Keratinocyte (primary cell): Measurements from ENCODE around the gene ARHGAP6. TPM values are rescaled to one million over a fixed set of nuclear protein-coding genes. Genes with fewer than 3 reads are reported as not detected.

Experiments
- DNase-seq: peaks from one replicate; pipeline ENCODE4 v3.0.0-alpha.2; 2011; ENCODE audit warnings: low read depth, missing footprints, low spot score
- FAIRE-seq: peaks from 2 replicates; lab custom pipeline; 2011; peaks lifted over from hg19 to GRCh38; lab: Jason Lieb, UNC
- H2AFZ ChIP-seq: 2 replicates; pipeline ENCODE4 v1.6.0; 2012; ENCODE audit warnings: low read length, control low read depth, inconsistent platforms; ENCODE audit not compliant: control insufficient read depth
- H3K27ac ChIP-seq: 2 replicates; pipeline ENCODE4 v1.5.1; 2011; ENCODE audit warnings: low read length; ENCODE audit not compliant: control insufficient read depth, insufficient read depth
- H3K27me3 ChIP-seq: 3 replicates; pipeline ENCODE4 v1.6.0; 2011; ENCODE audit warnings: low read length; ENCODE audit not compliant: control insufficient read depth, insufficient read depth; ENCODE audit errors: extremely low read depth
- H3K36me3 ChIP-seq, 2 experiments: 2 replicates in 1 of 2; 3 replicates in 1 of 2; pipeline ENCODE4 v1.5.1; 2011; ENCODE audit warnings: low read length in 2 of 2, mild to moderate bottlenecking in 1 of 2; ENCODE audit not compliant: control insufficient read depth in 2 of 2, insufficient read depth in 2 of 2; ENCODE audit errors: extremely low read depth in 1 of 2
- H3K4me1 ChIP-seq: 3 replicates; pipeline ENCODE4 v1.5.1; 2011; ENCODE audit warnings: low read length; ENCODE audit not compliant: control insufficient read depth, insufficient read depth; ENCODE audit errors: extremely low read depth
- H3K4me2 ChIP-seq: 3 replicates; pipeline ENCODE4 v1.6.0; 2011; ENCODE audit warnings: low read depth, low read length; ENCODE audit not compliant: control insufficient read depth, insufficient read depth; ENCODE audit errors: extremely low read depth
- H3K4me3 ChIP-seq, 3 experiments: fragments of 200-600 bp in 1 of 3; sonication (generic) in 1 of 3; 2 replicates in 2 of 3; 3 replicates in 1 of 3; pipeline ENCODE4 v1.5.1; 2011 to 2016; ENCODE audit warnings: low read length in 3 of 3, mild to moderate bottlenecking in 3 of 3, control low read depth in 2 of 3, inconsistent platforms in 1 of 3, low read depth in 1 of 3, mixed read lengths in 1 of 3, mixed run types in 1 of 3, moderate library complexity in 1 of 3; ENCODE audit not compliant: control insufficient read depth in 2 of 3, insufficient read depth in 2 of 3; ENCODE audit errors: extremely low read depth in 1 of 3
- H3K79me2 ChIP-seq: 2 replicates; pipeline ENCODE4 v1.6.0; 2012; ENCODE audit warnings: low read length; ENCODE audit not compliant: control insufficient read depth, insufficient read depth
- H3K9ac ChIP-seq: 3 replicates; pipeline ENCODE4 v1.6.0; 2011; ENCODE audit warnings: low read length; ENCODE audit not compliant: control insufficient read depth, insufficient read depth; ENCODE audit errors: extremely low read depth
- H3K9me1 ChIP-seq: 3 replicates; pipeline ENCODE4 v1.6.0; 2011; ENCODE audit warnings: low read length; ENCODE audit not compliant: control insufficient read depth, insufficient read depth; ENCODE audit errors: extremely low read depth
- H3K9me3 ChIP-seq: 2 replicates; pipeline ENCODE4 v1.5.1; 2012; ENCODE audit warnings: low read depth, low read length; ENCODE audit not compliant: control insufficient read depth
- H4K20me1 ChIP-seq: 3 replicates; pipeline ENCODE4 v1.6.0; 2011; ENCODE audit warnings: low read length; ENCODE audit not compliant: control insufficient read depth, insufficient read depth; ENCODE audit errors: extremely low read depth
- EZH2 ChIP-seq: IDR thresholded peaks from one replicate; pipeline ENCODE4 v1.6.1; 2012; ENCODE audit warnings: inconsistent platforms, mild to moderate bottlenecking, low read length, moderate library complexity
- dilution Hi-C: fragments of 300-500 bp; cut with MboI; formaldehyde crosslinking; loops from one replicate; pipeline ENCODE4 v1.7.0; 2020; ENCODE audit warnings: low sequenced_read_pairs; ENCODE audit not compliant: extremely low pct_ligation_motif_present
- polyA plus RNA-seq, 5 experiments: library from polyadenylated mRNA; depleted of rRNA in 3 of 5; stranded (reverse) in 3 of 5; stranded (forward) in 1 of 5; unstranded in 1 of 5; fragments of >200 nt; gene quantifications; 1 replicate in 1 of 5; 2 replicates in 3 of 5; 3 replicates in 1 of 5; pipeline versions ENCODE4 v1.2.1 to v1.2.3, GENCODE V29; 2011 to 2012; ENCODE audit warnings: missing spikeins in 2 of 5, low read depth in 1 of 5, low replicate concordance in 1 of 5
- TF ChIP-seq, protein P1 (sequence below), 3 experiments: IDR thresholded peaks in 1 of 3; conservative IDR thresholded peaks in 1 of 3; optimal IDR thresholded peaks in 1 of 3; 2 replicates in 2 of 3; 3 replicates in 1 of 3; pipeline versions ENCODE3 to v1.5.1; 2011; ENCODE audit warnings: low read length in 3 of 3, mild to moderate bottlenecking in 3 of 3, moderate library complexity in 2 of 3, control low read depth in 1 of 3, inconsistent platforms in 1 of 3; ENCODE audit not compliant: insufficient read depth in 2 of 3; ENCODE audit errors: extremely low read depth in 1 of 3

The ARHGAP6 gene
- polyA plus RNA-seq, 1 donor (not counting 4 experiments of a cell fraction or from before 2014, with no cell fraction given): 0.01 TPM

- TF ChIP-seq, protein P1, sequence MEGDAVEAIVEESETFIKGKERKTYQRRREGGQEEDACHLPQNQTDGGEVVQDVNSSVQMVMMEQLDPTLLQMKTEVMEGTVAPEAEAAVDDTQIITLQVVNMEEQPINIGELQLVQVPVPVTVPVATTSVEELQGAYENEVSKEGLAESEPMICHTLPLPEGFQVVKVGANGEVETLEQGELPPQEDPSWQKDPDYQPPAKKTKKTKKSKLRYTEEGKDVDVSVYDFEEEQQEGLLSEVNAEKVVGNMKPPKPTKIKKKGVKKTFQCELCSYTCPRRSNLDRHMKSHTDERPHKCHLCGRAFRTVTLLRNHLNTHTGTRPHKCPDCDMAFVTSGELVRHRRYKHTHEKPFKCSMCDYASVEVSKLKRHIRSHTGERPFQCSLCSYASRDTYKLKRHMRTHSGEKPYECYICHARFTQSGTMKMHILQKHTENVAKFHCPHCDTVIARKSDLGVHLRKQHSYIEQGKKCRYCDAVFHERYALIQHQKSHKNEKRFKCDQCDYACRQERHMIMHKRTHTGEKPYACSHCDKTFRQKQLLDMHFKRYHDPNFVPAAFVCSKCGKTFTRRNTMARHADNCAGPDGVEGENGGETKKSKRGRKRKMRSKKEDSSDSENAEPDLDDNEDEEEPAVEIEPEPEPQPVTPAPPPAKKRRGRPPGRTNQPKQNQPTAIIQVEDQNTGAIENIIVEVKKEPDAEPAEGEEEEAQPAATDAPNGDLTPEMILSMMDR (optimal IDR thresholded peaks at IDR 0.05 in 1 of 3, IDR thresholded peaks at IDR 0.05 in 1 of 3, conservative IDR thresholded peaks at IDR 0.05 in 1 of 3; ENCODE audit: extremely low read depth in 1 of 3, insufficient read depth in 2 of 3, low read length in 3 of 3): no peak
- no peak for TF ChIP-seq EZH2
- DNase-seq (no peak), FAIRE-seq (no peak)
- dilution Hi-C loops: no loop called here
- Histone ChIP-seq H3K27ac (no peak overlapping the region), H3K79me2 (no peaks in the 10 kb centered on the region), H3K27me3 (no peaks in the 10 kb centered on the region), H3K9ac (no peak overlapping the region), H3K4me3 (no peak overlapping the region), H4K20me1 (no peaks in the 10 kb centered on the region), H3K9me1 (no peaks in the 10 kb centered on the region), H2AFZ (no peak overlapping the region), H3K4me2 (no peak overlapping the region), H3K4me1 (peaks cover 4% of the 10 kb centered on the region), H3K36me3 (no peaks in the 10 kb centered on the region), H3K9me3 (no peaks in the 10 kb centered on the region)
Observed at GRCh38 chrX:11103006-11103405, 562.7 kb downstream of the ARHGAP6 start.

- Histone ChIP-seq H3K4me1 (peaks cover 4% of the 10 kb centered on the region), H3K27ac (peak overlapping the region; percentile 33), H3K36me3 (no peaks in the 10 kb centered on the region), H2AFZ (no peak overlapping the region), H3K4me3 (no peak overlapping the region), H3K4me2 (no peak overlapping the region), H3K9me3 (no peaks in the 10 kb centered on the region), H3K79me2 (no peaks in the 10 kb centered on the region), H3K27me3 (no peaks in the 10 kb centered on the region), H3K9me1 (no peaks in the 10 kb centered on the region), H3K9ac (no peak overlapping the region), H4K20me1 (no peaks in the 10 kb centered on the region)
- FAIRE-seq: peak; percentile 9
- dilution Hi-C loops: no loop called here
- DNase-seq: no peak
- TF ChIP-seq EZH2: no peak
- TF ChIP-seq, protein P1 (optimal IDR thresholded peaks at IDR 0.05 in 1 of 3, IDR thresholded peaks at IDR 0.05 in 1 of 3, conservative IDR thresholded peaks at IDR 0.05 in 1 of 3; ENCODE audit: extremely low read depth in 1 of 3, insufficient read depth in 2 of 3, low read length in 3 of 3): peak in 2 of 3 experiments; percentile 44 to 51
Observed at GRCh38 chrX:11100281-11101035, 565.3 kb downstream of the ARHGAP6 start.
